8988T (cell line): ENCODE measurements around the gene DNMT3A.

Experiments
- DNase-seq: peaks from one replicate; pipeline ENCODE4 v3.0.0; 2011

The DNMT3A gene

GRCh38 chr2:25341753-25342371 is at the start of gene DNMT3A:
Gene DNMT3A, minus strand, starts transcription at chr2:25341925. Its CDS starts 27,941 bp downstream, at chr2:25313984.
- peak; percentile 78 for DNase-seq

GRCh38 chr2:25389161-25389560 is 47.4 kb upstream of the DNMT3A start:
- DNase-seq = no peak

GRCh38 chr2:25388491-25388890 is 46.8 kb upstream of the DNMT3A start:
- DNase-seq = no peak

- DNase-seq = no peak
Observed at GRCh38 chr2:25387876-25388449, 46.2 kb upstream of the DNMT3A start.

GRCh38 chr2:25386971-25387875 is 45.5 kb upstream of the DNMT3A start:
- no peak for DNase-seq

GRCh38 chr2:25385910-25386309 is 44.2 kb upstream of the DNMT3A start:
- DNase-seq = no peak

GRCh38 chr2:25383806-25384205 is 42.1 kb upstream of the DNMT3A start:
- DNase-seq = no peak

GRCh38 chr2:25381502-25381901 is 39.8 kb upstream of the DNMT3A start:
- DNase-seq = no peak

- no peak for DNase-seq
Observed at GRCh38 chr2:25380586-25381375, 39.1 kb upstream of the DNMT3A start.

- no peak for DNase-seq
Observed at GRCh38 chr2:25380023-25380422, 38.3 kb upstream of the DNMT3A start.

GRCh38 chr2:25379535-25379934 is 37.8 kb upstream of the DNMT3A start:
- no peak for DNase-seq

GRCh38 chr2:25378731-25379490 is 37.2 kb upstream of the DNMT3A start:
- DNase-seq = no peak

- DNase-seq = no peak
Observed at GRCh38 chr2:25377822-25378421, 36.2 kb upstream of the DNMT3A start.

- peak; percentile 81 for DNase-seq
Observed at GRCh38 chr2:25376750-25377621, 35.3 kb upstream of the DNMT3A start.

GRCh38 chr2:25375989-25376545 is 34.3 kb upstream of the DNMT3A start:
- DNase-seq = no peak

GRCh38 chr2:25375371-25375988 is 33.8 kb upstream of the DNMT3A start:
- DNase-seq = no peak

- no peak for DNase-seq
Observed at GRCh38 chr2:25374827-25375226, 33.1 kb upstream of the DNMT3A start.

GRCh38 chr2:25374411-25374810 is 32.7 kb upstream of the DNMT3A start:
- DNase-seq = no peak

- no peak for DNase-seq
Observed at GRCh38 chr2:25373269-25373981, 31.7 kb upstream of the DNMT3A start.
